Loucy (cell line): ENCODE measurements around the gene FOXA1.

Source experiments
- H2AFZ ChIP-seq: fragments of 200-600 bp; sonication (generic); 2 replicates; pipeline ENCODE4 v1.6.0; 2016; ENCODE audit warnings: antibody characterized with exemption, mild to moderate bottlenecking, low read length, moderate library complexity
- H3F3A ChIP-seq: fragments of 200-600 bp; 2 replicates; pipeline ENCODE4 v1.6.0; 2016; ENCODE audit warnings: antibody characterized with exemption, low read depth, mild to moderate bottlenecking
- H3K27me3 ChIP-seq: fragments of 200-600 bp; sonication (generic); 2 replicates; pipeline ENCODE4 v1.6.1; 2014; ENCODE audit warnings: low read length, mild to moderate bottlenecking; ENCODE audit not compliant: insufficient read depth, poor library complexity, severe bottlenecking
- H3K36me3 ChIP-seq: fragments of 200-600 bp; sonication (generic); 2 replicates; pipeline ENCODE4 v1.6.1; 2016; ENCODE audit warnings: low read length; ENCODE audit not compliant: insufficient read depth
- H3K4me1 ChIP-seq: fragments of 200-600 bp; sonication (generic); 2 replicates; pipeline ENCODE4 v1.5.1; 2014; ENCODE audit warnings: low read length, mild to moderate bottlenecking; ENCODE audit not compliant: insufficient read depth, poor library complexity, severe bottlenecking
- H3K4me2 ChIP-seq: fragments of 200-600 bp; sonication (generic); 2 replicates; pipeline ENCODE4 v1.6.0; 2014; ENCODE audit warnings: antibody characterized with exemption, low read length, low read depth, mild to moderate bottlenecking; ENCODE audit not compliant: poor library complexity, severe bottlenecking
- H3K4me3 ChIP-seq: fragments of 200-600 bp; sonication (generic); 2 replicates; pipeline ENCODE4 v1.5.1; 2014; ENCODE audit warnings: low read length, mild to moderate bottlenecking, mixed read lengths; ENCODE audit not compliant: poor library complexity, severe bottlenecking
- H3K79me2 ChIP-seq: fragments of 200-600 bp; sonication (generic); 2 replicates; pipeline ENCODE4 v1.6.1; 2014; ENCODE audit warnings: low read length; ENCODE audit not compliant: insufficient read depth
- H3K9ac ChIP-seq: fragments of 200-600 bp; sonication (generic); 2 replicates; pipeline ENCODE4 v1.6.0; 2014; ENCODE audit warnings: mild to moderate bottlenecking, low read depth, low read length, moderate library complexity; ENCODE audit not compliant: poor library complexity, severe bottlenecking
- H3K9me2 ChIP-seq: fragments of 200-600 bp; sonication (generic); replicated peaks from 2 replicates; pipeline ENCODE4 v1.6.1; 2016; ENCODE audit warnings: low read depth, low read length, mixed read lengths
- H3K9me3 ChIP-seq: fragments of 200-600 bp; sonication (generic); 2 replicates; pipeline ENCODE4 v1.6.1; 2014; ENCODE audit warnings: mild to moderate bottlenecking, antibody characterized with exemption, low read length, low read depth; ENCODE audit not compliant: insufficient read depth
- H4K20me1 ChIP-seq: fragments of 200-600 bp; sonication (generic); 2 replicates; pipeline ENCODE4 v1.6.0; 2014; ENCODE audit warnings: antibody characterized with exemption, low read length, mild to moderate bottlenecking; ENCODE audit not compliant: insufficient read depth, poor library complexity, severe bottlenecking
- CTCF ChIP-seq: fragments of 200-600 bp; sonication (generic); conservative IDR thresholded peaks from 2 replicates; pipeline ENCODE4 v1.5.1; 2014; ENCODE audit warnings: mild to moderate bottlenecking, antibody characterized with exemption, low read length
- EZH2phosphoT487 ChIP-seq: fragments of 200-600 bp; IDR thresholded peaks from 2 replicates; pipeline ENCODE4 v1.6.1; 2018; ENCODE audit warnings: antibody characterized with exemption, mild to moderate bottlenecking, moderate library complexity, borderline replicate concordance

FOXA1 gene

GRCh38 chr14:37625597-37626595 is 30.8 kb upstream of the FOXA1 start:
- H3K4me3 ChIP-seq: no peak overlapping the region
- no peak overlapping the region for H2AFZ ChIP-seq
- no peaks in the 10 kb centered on the region for H3K36me3 ChIP-seq
- no peaks in the 10 kb centered on the region for H3K9me3 ChIP-seq
- H3F3A ChIP-seq: no peaks in the 10 kb centered on the region
- no peaks in the 10 kb centered on the region for H3K79me2 ChIP-seq
- H3K9ac ChIP-seq: no peak overlapping the region
- no peaks in the 10 kb centered on the region for H3K27me3 ChIP-seq
- H3K4me2 ChIP-seq: no peak overlapping the region
- H4K20me1 ChIP-seq: no peaks in the 10 kb centered on the region
- no peaks in the 10 kb centered on the region for H3K4me1 ChIP-seq
- no peak for TF ChIP-seq EZH2phosphoT487
- TF ChIP-seq CTCF: no peak
- no peaks in the 10 kb centered on the region for H3K9me2 ChIP-seq

GRCh38 chr14:37623971-37624370 is 28.9 kb upstream of the FOXA1 start:
- Histone ChIP-seq H3K4me3 (no peak overlapping the region), H3K4me1 (no peaks in the 10 kb centered on the region), H4K20me1 (no peaks in the 10 kb centered on the region), H3K79me2 (no peaks in the 10 kb centered on the region), H3K9me2 (no peaks in the 10 kb centered on the region), H2AFZ (no peak overlapping the region), H3K4me2 (no peak overlapping the region), H3K36me3 (no peaks in the 10 kb centered on the region), H3K9me3 (no peaks in the 10 kb centered on the region), H3F3A (no peaks in the 10 kb centered on the region), H3K27me3 (no peaks in the 10 kb centered on the region), H3K9ac (no peak overlapping the region)
- TF ChIP-seq EZH2phosphoT487 (no peak), CTCF (no peak)

- Histone ChIP-seq H3K4me2 (no peak overlapping the region), H3K36me3 (no peaks in the 10 kb centered on the region), H3K9me3 (no peaks in the 10 kb centered on the region), H4K20me1 (no peaks in the 10 kb centered on the region), H3F3A (no peaks in the 10 kb centered on the region), H3K4me1 (no peaks in the 10 kb centered on the region), H2AFZ (no peak overlapping the region), H3K27me3 (no peaks in the 10 kb centered on the region), H3K4me3 (no peak overlapping the region), H3K79me2 (no peaks in the 10 kb centered on the region), H3K9me2 (no peaks in the 10 kb centered on the region), H3K9ac (no peak overlapping the region)
- no peak for TF ChIP-seq EZH2phosphoT487
- no peak for TF ChIP-seq CTCF
Measured at GRCh38 chr14:37623426-37623951, 28.4 kb upstream of the FOXA1 start.
